DMS153 treated with DMSO at 0.1 percent for 48 hours (cell line): ENCODE data around the gene ZNF576.
"Not testable (repeated sequence)": the region's sequence is repeated elsewhere in the genome, so short reads cannot be mapped to it uniquely, and the experiment has no call there.

Source experiments
- DNase-seq: peaks from one replicate; lab custom pipeline; 2025; ENCODE audit not compliant: unreplicated experiment; lab: John Stamatoyannopoulos, UW

The ZNF576 gene

GRCh38 chr19:43649514-43649913, 53.1 kb downstream of the ZNF576 start:
- DNase-seq = no peak

DNA sequence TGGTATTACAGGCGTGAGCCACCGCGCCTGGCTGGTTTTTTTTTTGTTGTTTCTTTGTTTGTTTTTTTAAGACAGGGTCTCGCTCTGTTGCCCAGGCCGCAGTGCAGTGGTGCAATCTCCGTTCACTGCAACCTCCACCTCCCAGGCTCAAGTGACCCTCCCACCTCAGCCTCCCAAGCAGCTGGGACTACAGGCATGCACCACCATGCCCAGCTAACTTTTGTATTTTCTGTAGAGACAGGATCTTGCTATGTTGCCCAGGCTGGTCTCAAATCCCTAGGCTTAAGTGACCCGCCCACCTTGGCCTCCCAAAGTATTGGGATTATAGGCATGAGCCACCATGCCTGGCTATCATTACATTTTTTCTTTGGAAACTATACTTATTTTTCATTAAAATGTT, 53.9 kb downstream of the ZNF576 start:
- not testable (repeated sequence) for DNase-seq
